GM18526 (cell line): ENCODE results near the gene DBF4.

Experiments
- POLR2A ChIP-seq: IDR thresholded peaks from 3 replicates; pipeline ENCODE4 v1.6.1; 2011; ENCODE audit not compliant: insufficient read length; ENCODE audit errors: extremely low read depth

DBF4 gene, protein sequence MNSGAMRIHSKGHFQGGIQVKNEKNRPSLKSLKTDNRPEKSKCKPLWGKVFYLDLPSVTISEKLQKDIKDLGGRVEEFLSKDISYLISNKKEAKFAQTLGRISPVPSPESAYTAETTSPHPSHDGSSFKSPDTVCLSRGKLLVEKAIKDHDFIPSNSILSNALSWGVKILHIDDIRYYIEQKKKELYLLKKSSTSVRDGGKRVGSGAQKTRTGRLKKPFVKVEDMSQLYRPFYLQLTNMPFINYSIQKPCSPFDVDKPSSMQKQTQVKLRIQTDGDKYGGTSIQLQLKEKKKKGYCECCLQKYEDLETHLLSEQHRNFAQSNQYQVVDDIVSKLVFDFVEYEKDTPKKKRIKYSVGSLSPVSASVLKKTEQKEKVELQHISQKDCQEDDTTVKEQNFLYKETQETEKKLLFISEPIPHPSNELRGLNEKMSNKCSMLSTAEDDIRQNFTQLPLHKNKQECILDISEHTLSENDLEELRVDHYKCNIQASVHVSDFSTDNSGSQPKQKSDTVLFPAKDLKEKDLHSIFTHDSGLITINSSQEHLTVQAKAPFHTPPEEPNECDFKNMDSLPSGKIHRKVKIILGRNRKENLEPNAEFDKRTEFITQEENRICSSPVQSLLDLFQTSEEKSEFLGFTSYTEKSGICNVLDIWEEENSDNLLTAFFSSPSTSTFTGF

DNA sequence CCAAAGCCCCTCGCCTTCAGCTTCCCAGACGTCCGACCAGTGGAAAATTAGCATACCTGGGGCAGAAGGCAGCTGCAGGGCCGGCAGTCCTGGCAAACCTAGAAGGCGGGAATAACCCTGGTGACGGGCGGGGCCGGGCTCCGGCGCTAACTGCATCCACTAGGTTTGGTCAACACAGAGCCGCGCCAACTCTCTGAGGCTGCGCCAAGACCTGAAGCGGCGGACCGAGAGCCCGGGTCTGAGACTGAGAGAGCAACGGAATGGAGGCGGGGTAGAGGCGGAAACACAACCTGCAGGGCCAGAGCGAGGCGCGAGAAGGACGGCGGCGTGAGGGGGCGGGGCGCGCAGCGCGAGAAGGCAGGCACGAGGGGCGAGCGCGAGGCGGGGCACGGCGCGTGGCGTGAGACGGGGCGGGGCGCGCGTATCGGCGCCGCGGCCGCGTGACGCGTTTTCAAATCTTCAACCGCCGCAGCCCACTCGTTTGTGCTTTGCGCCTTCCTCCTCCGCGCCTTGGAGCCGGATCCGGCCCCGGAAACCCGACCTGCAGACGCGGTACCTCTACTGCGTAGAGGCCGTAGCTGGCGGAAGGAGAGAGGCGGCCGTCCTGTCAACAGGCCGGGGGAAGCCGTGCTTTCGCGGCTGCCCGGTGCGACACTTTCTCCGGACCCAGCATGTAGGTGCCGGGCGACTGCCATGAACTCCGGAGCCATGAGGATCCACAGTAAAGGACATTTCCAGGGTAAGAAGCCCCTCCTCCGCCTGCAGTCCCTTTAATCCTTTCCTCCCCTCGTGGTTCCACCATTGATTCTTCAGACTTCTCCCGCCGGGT, at the start of gene DBF4, which contains the start of gene SLC25A40:
DBF4 (plus strand) TSS at position 454 of the 829 bp plus-strand sequence; CDS start at position 694, 240 bp downstream.
SLC25A40 (minus strand) TSS at position 321 of the 829 bp plus-strand sequence. CDS start 17,633 bp downstream, outside the sequence.
- TF ChIP-seq POLR2A = peak; percentile 82

DNA sequence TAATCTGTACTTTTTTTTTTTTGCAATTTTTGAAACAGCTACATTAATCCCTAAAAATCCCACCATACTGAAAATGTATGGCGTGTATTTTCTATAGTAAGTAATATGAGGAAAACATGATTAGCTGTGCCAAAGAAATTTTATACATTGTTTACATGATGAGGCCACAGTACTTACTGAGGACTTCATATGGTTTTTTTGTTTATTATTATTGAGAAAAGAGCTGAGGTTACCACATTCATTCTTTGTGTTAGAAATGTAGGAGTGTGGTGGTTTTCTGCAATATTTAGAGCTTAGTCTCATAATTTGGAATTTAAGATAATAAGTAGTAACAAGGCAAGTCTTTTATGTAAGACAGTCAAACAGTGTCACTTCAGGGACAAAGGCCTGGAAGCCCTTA, 45.2 kb upstream of the DBF4 start:
- TF ChIP-seq POLR2A = no peak

DNA sequence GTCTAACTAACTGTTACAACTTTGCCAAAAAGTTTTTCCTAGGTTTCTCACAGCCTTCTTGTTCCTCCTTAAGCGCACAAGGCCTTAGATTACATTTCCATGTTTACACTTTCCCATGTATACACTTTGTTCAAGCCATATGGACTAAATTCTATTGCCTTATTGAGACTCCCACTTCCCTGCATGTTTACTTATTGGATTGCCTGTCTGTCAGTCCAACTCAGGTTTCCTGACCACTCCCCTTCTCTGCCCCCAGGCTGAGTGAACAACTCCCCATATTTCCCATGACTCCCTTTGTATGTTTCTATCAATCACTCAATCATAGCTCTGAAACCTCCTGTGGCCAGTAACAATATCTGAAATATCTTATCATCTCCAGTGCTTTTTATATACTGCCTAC, 43.2 kb upstream of the DBF4 start:
- no peak for TF ChIP-seq POLR2A

DNA sequence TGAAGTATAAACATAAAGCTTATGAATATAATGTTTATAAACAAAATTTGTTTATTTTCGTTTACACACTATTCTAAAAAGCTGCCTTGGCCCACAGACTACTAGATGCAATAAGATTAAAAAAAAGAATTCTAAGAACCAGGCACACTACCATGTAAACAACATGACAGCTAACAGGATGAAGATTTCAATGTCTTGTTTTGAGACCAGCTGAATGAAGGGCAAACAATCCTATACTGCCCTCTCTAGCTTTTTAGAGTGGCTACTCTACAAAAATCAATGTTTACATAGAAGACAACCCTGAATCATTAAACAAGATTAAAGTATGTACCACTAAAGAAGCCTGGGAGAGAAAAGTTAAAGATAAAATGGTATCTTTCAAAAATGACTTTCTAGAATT, 38.7 kb upstream of the DBF4 start:
- no peak for TF ChIP-seq POLR2A

DNA sequence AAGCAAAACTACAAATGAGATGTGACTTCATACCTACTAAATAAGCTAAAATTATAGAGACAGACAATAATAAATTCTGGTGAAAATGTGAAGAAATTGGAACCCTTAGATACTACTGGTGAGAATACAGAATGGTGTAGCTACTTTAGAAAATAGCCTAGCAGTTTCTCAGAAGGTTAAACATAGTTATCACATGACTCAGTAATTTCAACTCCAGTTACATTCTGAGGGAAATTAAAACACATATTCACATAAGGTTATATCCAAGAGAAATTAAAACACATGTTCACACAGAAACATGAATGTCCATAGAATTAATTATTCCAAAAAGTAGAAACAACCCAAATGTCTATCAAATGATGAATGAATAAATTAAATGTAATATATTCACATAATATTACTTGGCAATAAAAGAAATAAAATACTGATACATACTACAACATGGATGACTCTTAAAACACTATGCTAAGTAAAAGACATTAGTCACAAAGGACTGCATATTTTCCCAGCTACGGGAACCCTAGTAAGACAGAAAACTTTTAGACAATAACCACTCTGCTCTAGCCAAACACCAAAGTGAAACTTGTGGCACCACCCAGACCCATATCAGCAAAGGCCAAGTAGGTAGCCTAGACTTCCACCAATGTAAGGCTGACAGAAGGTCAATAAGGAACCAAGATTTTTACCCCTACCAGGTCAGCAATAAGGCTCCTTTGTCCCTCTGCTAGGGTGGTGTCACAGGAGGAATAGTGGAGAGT, 25.3 kb upstream of the DBF4 start:
- no peak for TF ChIP-seq POLR2A

DNA sequence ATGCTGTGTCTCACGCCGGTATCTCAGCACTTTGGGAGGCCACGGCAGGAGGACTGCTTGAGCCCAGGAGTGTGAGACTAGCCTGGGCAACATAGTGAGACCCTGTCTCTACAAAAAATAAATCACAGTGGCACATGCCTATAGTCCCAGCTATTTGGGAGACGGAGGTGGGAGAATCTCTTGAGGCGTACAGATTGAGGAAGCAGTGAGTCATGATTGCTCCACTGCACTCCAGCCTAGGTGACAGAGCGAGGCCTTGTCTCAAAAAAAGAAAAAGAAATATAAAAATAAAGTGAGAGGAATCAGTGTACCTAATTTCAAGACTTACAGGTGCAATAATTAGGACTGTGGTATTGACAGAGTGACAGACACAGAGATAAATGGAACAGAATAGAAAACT, 24.0 kb upstream of the DBF4 start:
- no peak for TF ChIP-seq POLR2A

DNA sequence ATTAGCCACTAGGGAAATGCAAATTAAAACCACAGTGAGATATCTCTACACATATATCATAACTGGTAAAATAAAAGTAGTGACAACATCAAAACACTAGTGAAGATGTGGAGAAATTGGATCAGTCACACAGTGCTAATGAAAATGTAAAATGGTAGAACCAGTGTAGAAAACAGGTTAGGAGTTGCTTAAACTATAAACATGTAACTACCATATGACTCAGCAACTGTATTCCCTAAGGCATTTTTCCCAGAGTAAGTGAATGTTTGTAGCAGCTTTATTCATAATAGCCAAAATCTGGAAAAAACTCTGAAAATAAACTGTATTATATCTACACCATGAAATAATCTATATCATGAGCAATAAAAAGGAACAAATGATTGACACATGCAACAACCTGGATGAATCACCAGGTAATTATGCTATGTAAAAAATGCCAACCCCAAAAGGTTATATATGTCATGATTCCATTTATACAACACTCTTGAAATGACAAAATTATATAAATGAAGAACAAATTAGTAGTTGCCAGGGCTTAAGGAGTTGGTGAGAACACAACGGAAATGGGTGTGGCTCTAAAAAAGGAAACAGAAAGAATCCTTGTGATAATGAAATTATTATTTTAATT, 22.9 kb upstream of the DBF4 start:
- TF ChIP-seq POLR2A = no peak

DNA sequence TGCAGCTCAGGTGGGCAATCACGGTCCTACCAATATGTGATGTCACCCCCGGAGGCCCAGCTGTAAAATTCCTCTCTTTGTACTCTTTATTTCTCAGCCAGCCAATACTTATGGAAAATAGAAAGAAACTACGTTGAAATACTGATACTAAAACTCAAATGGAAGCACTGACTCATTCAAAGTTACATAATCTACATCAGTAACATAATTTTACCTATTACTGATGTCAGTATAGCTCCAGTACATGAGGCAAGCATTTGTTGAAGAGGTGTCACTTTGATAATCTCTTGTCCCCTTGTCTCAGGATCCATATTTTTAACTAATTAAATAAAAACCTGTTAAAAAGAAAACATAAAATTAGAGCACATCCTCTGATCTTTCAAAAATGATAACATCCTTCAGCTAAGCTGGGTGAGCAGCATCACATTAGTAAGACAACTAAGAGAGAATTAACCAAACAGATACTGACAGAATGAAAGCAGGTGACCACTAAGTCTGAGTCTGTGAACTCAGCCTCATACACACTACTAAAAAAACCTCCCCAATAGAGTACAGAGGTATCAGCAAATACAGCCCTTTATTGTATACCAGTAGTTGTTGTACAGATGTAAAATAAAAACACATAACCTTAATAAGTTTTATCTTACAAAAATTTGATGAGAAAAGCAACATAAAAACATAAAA, 17.7 kb upstream of the DBF4 start:
- no peak for TF ChIP-seq POLR2A

DNA sequence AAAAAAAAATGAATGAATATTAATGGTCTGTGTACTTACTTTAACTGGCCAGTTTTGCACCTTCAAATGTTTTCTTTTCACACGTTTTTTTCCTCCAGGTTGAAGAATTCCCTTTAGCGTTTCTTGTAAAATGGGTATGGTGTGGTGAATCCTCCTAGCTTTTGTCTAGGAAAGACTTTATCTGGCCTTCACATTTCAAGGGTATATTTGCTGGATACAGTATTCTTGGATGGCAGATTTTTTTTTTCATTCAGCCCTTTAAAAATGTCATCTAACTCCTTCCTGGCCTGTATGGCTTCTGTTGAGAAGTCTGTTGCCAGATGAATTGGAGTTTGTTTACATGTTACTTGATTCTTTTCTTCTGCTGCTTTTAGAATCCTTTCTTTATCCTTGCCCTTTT, 10.2 kb upstream of the DBF4 start:
- TF ChIP-seq POLR2A = no peak

DNA sequence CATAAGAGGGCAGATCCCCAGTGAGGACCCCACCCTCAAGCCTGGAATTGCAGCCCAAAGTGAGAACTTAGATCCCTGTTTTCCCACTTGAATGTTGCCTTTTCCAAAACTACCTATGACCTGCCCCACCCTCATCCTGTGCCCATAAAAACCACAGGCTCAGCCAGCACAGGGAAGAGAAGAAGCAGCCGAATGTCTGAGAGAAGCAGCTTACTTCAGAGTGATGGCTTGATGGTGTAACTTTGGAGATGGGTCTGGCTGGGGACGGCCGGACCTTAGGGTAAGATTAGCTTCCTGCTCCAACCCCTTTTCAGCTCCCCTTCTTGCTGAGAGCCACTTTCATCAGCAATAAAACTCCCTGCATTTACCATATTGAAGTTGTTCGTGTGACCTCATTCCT, 5.8 kb upstream of the DBF4 start:
- no peak for TF ChIP-seq POLR2A

DNA sequence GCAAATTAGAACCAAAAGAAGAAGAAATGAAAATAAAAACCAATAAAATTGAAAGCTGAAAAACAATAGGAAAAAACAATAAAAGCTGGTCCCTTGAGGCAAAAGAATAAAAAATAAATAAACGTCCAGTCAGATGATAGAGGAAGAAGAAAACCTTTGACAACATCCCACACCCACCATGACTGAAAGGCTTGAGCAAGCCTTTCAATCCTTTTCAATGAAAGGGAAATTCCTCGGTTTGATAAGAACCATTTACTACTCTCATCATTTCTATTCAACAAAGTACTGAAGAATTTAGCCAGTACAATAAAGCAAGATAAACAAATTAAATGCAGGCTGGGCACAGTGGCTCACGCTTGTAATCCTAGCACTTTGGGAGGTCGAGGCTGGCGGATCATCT, 3.9 kb upstream of the DBF4 start:
- no peak for TF ChIP-seq POLR2A

DNA sequence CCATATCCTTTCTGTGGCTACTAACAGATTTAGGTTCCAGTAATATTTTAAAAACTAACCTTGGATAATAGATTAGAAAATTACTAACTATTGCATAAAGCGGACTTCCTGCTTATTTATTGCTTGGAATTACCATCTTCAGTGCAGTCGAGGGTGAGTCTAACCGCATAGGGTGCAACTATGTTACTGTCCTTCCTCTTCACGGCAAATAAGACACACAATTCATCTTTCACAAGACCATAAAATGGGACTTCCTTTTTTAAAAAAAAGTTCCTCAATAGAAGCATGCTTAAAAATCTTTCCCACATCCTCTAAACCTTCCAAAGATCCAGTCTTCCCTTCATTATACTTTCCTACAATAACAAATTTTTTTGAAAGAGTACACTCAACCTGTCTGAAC, 2.2 kb upstream of the DBF4 start:
- no peak for TF ChIP-seq POLR2A

DNA sequence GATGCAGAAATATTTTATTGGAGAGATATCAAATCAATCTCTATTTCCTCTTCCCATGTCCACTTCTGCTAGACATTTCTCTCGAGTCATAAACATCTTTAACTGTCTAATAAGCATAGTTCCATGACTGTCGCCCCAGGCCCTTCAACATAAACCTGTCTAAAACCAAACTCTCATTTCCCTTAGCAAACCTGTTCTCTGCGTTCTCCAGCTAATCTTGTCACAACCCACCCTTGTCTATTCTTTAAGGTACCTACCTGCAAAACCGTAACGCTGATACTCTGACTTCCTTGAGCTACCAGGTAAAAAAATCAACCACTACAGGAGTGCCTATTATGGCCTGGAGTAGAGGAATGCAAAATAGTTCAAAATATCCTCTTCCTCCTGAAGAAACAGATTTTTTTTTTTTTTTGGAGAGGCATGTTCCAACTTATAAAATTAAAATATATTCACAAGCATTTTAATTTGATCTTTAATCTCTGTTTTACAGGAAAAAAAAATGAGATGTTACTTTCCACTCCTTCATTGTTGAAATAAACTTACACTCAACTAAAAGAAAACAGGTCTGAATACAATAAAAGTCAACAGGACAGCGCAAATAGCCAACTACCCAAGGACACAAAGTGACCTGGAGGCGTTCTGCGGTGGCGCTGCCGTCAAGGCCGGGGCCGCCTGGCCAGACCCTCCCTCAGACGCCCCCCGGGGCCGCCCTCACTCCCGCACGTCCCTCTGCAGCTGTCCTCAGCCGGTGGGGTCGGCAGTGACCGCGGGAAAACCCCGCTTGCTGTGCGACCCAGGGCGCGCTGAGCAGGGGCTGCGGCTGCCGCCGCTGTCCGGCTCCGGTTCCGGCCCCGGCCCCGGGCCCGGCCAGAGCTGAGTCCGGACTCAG, 898 bp upstream of the DBF4 start:
- TF ChIP-seq POLR2A = no peak
